Lung microvascular endothelial cell (primary cell): ENCODE measurements around the gene PDE9A. TPM values are rescaled to one million over a fixed set of nuclear protein-coding genes. Genes with fewer than 3 reads are reported as not detected.

Experiments
- DNase-seq, 2 donors: peaks; one replicate each; pipeline versions ENCODE4 v3.0.0 to v3.0.0-alpha.2; 2010; ENCODE audit warnings: low read depth in 2 of 2
- total RNA-seq: library from RNA; depleted of rRNA; stranded (reverse); fragments of >200 nt; gene quantifications from 2 replicates; pipeline ENCODE4 v1.2.1, GENCODE V29; 2014

PDE9A gene
- total RNA-seq, 1 donor from 2014 or later = 4.0 TPM

GRCh38 chr21:42670058-42670880 is 16.8 kb downstream of the PDE9A start:
- no peak for DNase-seq

DNA sequence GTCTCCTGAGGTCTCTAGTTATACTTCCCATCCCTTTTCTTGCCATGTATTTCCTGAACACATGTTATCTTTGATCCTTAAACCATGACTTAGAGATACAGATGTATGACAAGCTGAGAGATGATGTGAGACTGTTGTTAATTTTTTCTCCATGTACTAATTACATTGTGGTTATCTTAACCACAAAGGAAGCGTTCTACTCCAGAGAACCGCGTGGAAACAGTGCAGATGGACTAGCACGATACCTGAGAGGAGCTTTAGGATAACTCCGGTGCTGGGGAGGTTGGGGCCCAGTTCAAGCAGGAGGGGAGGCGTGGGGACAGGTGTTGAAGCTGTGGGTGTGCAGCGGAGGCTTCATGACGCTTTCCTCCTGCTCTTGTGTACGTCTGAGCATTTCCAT is 17.5 kb downstream of the PDE9A start:
- no peak for DNase-seq

DNA sequence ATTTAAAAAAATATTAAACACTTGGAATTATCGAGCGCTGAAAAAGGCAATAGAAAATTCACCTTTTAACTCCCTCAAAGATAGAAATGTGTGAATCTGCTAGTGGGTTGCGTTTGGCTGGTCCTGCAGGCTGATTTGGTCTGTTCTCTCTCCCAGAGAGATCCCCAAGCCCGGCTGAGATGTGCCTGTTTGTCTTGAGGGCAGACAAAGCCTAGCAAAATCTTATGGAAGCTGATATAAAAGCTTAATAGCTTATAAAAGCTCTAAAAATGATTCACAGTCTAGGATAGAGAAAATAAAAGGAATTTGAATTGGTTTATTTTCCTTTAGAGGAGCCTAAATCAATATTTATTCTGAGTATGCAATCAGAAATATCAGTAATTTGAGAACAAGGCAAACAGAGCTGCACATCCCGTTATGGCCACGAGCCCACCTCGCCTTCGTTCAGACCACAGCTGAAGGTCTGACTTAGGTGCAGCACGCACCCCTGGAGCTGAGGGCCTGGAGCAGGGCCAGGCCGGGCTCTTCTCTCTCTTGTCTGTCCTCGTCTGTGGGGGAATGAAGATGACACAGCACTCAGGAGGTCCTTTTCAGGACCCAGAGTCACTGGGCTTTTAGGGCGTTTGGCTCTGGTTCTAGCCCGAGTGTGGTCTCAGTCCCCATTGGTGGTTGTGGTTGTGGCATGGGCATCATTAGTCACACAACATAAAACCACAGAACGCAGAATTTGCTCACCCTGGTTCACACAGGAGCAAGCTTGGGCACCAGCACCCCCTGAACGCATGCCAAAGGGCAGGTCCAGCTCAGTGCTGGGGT is 18.6 kb downstream of the PDE9A start:
- no peak for DNase-seq

- no peak for DNase-seq
Observed at GRCh38 chr21:42672699-42673458, 19.5 kb downstream of the PDE9A start.

- no peak for DNase-seq
Observed at GRCh38 chr21:42673633-42674328, 20.4 kb downstream of the PDE9A start.

DNA sequence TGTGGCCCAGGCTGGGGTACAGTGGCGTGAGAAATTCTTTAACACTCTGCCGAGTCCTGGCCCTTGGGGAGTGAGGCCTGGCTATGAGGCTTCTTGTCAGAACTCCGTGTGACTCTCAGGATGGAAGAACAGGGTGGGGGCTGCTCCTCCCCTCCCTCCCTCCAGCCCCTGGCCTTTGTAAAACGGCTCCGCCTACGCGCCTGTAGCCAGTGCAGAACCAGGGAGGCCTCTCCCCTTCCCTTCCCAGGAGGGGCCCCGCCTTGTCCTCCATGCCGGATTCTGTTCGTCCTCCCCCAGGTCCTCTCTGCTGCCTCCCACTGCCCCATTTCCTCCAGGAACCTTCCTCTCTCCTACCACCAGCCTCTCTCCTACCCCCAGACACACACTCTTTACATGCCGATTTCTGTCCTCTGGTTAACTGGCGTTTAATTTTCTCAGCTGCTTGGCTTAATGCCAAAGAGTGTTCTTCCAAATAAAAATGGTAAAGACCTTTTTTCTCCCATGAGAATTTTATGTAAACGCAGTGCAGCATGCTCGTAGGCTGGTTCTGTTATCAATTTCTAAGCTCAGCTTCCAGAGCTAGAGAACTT is 21.0 kb downstream of the PDE9A start:
- no peak for DNase-seq

- DNase-seq = no peak
Observed at GRCh38 chr21:42675403-42675802, 22.0 kb downstream of the PDE9A start.

DNA sequence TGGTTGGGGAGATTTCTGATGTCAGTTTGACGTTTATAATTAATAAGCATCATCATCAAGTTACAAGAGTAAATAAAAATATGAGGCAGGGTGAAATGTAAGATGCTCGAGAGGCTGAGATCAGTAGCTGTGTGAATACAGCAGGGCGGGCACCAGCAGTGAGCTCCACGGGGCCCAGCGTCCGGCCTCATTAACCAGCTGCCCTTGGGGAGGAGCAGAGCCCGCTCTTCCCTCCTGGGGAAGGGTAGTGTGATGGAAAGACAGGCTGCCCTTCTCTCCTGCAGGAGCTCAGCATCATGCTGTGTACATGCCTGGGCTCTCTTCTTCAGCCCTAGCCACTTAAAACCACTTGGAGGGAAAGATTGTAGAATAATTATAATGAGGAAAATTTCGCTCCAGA is 23.4 kb downstream of the PDE9A start:
- DNase-seq = no peak

- DNase-seq = peak; percentile 62 to 72
Observed at GRCh38 chr21:42677339-42678321, 24.2 kb downstream of the PDE9A start.

GRCh38 chr21:42678618-42679295 is 25.3 kb downstream of the PDE9A start:
- DNase-seq = no peak

- no peak for DNase-seq
Observed at GRCh38 chr21:42679319-42680057, 26.1 kb downstream of the PDE9A start.

GRCh38 chr21:42680058-42680330 is 26.6 kb downstream of the PDE9A start:
- no peak for DNase-seq

DNA sequence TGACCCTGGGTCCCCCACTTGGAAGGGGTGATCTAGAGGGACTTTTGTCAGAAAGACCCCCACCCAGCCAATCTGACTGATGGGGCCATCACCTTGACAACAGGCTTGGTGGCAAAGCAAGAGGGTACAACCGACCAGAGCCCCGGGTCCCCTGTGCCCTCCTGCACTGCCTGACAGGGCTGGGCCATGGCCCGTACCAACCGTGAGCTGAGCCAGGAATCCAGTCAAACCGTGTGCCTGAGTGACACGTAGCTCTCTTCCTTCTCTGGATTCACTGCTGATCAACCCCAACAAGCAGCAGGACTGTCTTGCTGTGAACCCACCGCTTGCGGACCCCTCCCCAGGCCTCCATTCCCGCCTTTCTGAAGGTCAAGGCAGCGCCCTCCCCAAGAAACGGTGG is 27.0 kb downstream of the PDE9A start:
- no peak for DNase-seq

DNA sequence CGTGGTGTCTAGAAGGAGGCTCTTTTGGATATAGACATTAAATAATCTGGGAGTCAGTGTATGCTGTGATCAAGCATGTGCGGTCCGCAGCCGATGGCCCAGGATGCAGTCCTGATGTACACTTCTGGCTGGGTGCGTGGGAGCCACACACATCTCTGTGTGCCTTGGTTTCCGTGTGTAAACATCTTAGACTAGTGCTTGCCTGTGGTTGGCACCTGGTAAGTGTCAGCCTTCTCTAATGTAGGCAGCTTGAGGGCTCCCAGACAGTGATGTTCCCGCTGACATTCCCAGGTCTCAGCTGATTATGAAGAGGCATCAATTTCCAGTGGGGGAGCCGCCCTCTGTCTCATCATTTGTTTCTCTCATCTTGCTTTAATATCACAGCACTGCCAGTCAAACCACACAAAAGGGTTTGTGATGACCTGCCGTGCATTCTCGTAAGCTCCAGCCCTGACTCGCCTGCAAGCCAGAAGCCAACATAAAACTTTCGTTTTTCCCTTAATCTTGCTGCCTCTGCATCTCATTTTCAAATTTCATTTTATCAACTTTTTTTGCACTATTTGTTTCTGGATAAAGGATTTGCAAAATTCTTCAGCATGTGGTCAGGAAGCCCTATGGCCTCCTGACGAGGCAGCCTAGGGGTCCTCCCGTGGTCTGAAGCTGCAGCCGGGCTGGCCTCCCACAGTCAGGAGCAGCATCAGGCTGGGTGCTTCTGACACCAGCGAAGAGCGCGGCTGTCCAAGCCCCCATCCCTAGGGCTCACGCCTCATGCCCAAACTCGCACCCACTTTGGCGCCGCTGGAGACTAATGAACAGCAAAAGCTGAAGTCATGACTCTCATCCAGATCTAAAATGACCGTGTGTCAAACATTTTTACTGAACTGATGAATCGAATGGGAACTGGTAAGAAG is 28.1 kb downstream of the PDE9A start:
- DNase-seq = no peak

- no peak for DNase-seq
Observed at GRCh38 chr21:42682661-42683210, 29.3 kb downstream of the PDE9A start.

GRCh38 chr21:42683371-42684108 is 30.1 kb downstream of the PDE9A start:
- no peak for DNase-seq
